GM12891 (cell line): Measurements from ENCODE around the gene MKNK2.

ENCODE experiments used
- DNase-seq: peaks from one replicate; pipeline ENCODE4 v3.0.0; 2011; ENCODE audit warnings: low spot score; ENCODE audit not compliant: insufficient read length
- FAIRE-seq: peaks from 2 replicates; lab custom pipeline; 2011; peaks lifted over from hg19 to GRCh38; lab: Jason Lieb, UNC
- PAX5 ChIP-seq: IDR thresholded peaks from 2 replicates; pipeline ENCODE4 v1.6.1; 2011; ENCODE audit warnings: low read length, moderate library complexity, mild to moderate bottlenecking; ENCODE audit not compliant: insufficient read depth, severe bottlenecking
- POLR2A ChIP-seq: IDR thresholded peaks from 2 replicates; pipeline ENCODE4 v1.6.1; 2011; ENCODE audit warnings: low read depth, low read length, control low read depth
- POLR2AphosphoS5 ChIP-seq: IDR thresholded peaks from 2 replicates; pipeline ENCODE4 v1.6.1; 2011; ENCODE audit warnings: low read depth, low read length, control low read depth
- POU2F2 ChIP-seq: IDR thresholded peaks from 2 replicates; pipeline ENCODE4 v1.6.1; 2011; ENCODE audit warnings: low read depth, mild to moderate bottlenecking, control low read depth, low read length, moderate library complexity
- SPI1 ChIP-seq: IDR thresholded peaks from 2 replicates; pipeline ENCODE4 v1.6.1; 2011; ENCODE audit warnings: low read depth, low read length, control low read depth
- TAF1 ChIP-seq: IDR thresholded peaks from 2 replicates; pipeline ENCODE4 v1.6.1; 2011; ENCODE audit warnings: low read depth, low read length, control low read depth

Gene MKNK2

DNA sequence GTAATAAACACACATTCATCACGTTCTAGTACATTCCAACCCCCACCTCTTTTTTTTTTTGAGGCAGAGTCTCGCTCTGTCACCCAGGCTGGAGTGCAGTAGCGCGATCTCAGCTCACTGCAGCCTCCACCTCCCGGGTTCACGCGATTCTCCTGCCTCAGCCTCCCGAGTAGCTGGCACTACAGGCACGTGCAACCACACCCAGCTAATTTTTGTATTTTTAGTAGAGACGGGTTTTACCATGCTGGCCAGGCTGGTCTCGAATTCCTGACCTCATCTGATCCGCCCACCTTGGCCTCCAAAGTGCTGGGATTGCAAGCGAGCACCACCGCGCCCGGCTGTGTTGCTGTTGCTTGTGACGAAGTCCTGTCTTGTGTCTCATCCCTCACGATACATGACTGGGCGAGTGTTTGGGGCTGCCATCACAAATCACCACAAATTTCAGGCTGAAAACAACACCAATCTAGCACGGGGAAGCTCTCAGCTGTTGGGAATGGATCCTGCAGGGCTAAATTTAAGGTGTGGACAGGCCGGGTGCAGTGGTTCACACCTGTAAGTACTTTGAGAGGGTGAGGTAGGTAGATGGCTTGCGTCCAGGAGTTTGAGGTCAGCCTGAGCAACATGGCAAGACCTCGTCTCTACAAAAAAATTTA, 29.4 kb upstream of the MKNK2 start:
- no peak for DNase-seq
- peak; percentile 23 for FAIRE-seq
- TF ChIP-seq POU2F2: no peak
- TF ChIP-seq POLR2A: peak; percentile 6; the same call in 1 of the 2 replicates
- TF ChIP-seq TAF1: no peak
- no peak for TF ChIP-seq SPI1

- FAIRE-seq: no peak
- no peak for TF ChIP-seq POLR2AphosphoS5
- no peak for TF ChIP-seq PAX5
- no peak for TF ChIP-seq POU2F2
- no peak for TF ChIP-seq SPI1
- peak; percentile 34; the same call in 1 of the 2 replicates for TF ChIP-seq POLR2A
- TF ChIP-seq TAF1: no peak
- DNase-seq: no peak
These were observed 28.8 kb upstream of the MKNK2 start for GRCh38 chr19:2079865-2080301.

- FAIRE-seq (no peak), DNase-seq (no peak)
- TF ChIP-seq POLR2A (no peak), POLR2AphosphoS5 (no peak; the same call in 1 of the 2 replicates), TAF1 (no peak), SPI1 (no peak), PAX5 (no peak), POU2F2 (no peak)
These were observed 28.2 kb upstream of the MKNK2 start for GRCh38 chr19:2079076-2079864.

GRCh38 chr19:2077833-2078619, 27.0 kb upstream of the MKNK2 start:
- FAIRE-seq (no peak), DNase-seq (no peak)
- no peak for TF ChIP-seq SPI1
- no peak for TF ChIP-seq TAF1
- TF ChIP-seq PAX5: no peak
- no peak for TF ChIP-seq POLR2A
- no peak for TF ChIP-seq POU2F2

DNA sequence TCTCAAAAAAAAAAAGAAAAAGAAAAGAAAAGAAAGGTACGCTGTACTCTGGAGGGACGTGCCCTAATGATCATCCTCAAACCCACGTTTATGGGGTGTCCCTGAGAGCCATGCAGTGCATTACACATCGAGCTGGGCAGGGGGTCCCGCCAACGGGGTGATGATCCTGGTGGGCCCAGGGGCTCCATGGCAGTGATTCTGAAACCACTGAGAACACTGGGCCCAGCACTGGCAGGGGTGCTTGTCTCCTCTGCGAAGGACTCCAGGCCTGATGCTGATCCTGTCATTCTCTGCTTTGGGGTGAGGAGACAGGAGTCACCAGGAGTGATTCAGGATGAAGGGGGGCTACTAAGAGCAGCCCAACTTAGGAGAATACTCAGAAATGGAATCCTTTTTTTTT, 26.4 kb upstream of the MKNK2 start:
- FAIRE-seq (no peak), DNase-seq (no peak)
- TF ChIP-seq TAF1 (no peak), POLR2AphosphoS5 (no peak), POU2F2 (no peak), PAX5 (no peak), SPI1 (no peak), POLR2A (no peak)

DNA sequence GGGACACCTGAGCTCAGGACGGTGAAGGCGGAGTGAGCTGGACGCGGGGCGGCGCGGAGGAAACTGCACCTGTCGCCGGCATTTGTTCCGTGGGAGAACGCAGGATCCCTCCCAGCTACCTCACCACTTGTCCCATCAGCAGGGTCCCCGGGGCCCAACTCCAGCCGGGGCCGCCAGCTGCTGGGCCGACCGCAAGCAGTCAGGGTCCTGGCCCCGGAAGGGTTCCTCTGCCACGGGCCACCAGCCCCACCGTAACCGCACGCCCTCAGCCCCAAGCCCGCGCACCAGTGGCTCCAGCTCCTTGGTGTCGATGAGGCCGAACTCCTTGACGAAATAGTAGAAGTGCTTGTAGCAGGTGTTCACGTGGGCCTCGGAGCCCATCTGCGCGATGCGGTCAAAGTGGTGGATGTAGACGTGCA, 25.5 kb upstream of the MKNK2 start:
- TF ChIP-seq TAF1: no peak
- TF ChIP-seq SPI1: no peak
- no peak for TF ChIP-seq PAX5
- no peak; the same call in 1 of the 2 replicates for TF ChIP-seq POLR2A
- no peak for TF ChIP-seq POLR2AphosphoS5
- no peak for TF ChIP-seq POU2F2
- FAIRE-seq (no peak), DNase-seq (no peak)

DNA sequence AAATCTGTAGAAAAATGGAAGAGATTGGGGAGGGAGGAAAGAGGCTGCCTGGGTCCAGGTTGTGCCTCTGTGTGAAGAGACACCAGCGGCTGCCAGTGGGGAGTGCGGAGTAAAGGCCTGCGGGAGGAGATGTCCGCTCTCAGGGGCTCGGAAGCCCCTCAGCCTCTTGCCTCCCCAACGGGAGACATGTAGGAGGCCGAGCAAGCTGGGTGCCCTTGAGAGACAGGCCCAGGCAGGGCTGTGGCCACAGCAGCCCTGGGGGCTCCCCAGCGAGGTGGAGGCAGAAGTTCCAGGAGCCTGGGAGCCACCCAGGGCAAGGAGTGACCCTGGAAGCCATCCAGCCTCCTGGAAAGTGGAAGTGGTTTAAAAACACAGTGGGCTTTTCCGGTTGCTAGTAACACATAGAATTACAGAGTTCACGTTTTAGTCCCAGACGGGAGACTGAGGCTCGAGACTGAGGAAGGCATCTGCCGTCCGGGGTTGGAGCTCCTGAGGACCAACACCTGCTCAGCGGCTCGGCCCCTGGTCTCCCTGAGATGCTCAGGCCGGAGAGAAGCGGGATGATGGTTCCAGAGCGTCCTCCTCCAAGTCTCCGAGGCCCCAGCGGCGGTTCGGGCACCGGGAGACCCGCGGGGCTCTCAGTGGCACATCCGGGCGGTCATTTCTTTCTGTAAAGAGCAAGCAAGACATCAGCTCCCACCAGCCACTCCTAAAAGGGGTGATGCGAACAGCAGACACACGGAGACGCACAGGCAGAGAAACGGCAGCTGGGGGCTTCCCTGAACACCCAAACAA, 21.9 kb upstream of the MKNK2 start:
- TF ChIP-seq PAX5: no peak
- peak; percentile 27; the same call in 1 of the 2 replicates for TF ChIP-seq POLR2AphosphoS5
- no peak for TF ChIP-seq POU2F2
- TF ChIP-seq TAF1: no peak
- TF ChIP-seq POLR2A: peak; percentile 28; the same call in 1 of the 2 replicates
- no peak for TF ChIP-seq SPI1
- DNase-seq (no peak), FAIRE-seq (no peak)

DNA sequence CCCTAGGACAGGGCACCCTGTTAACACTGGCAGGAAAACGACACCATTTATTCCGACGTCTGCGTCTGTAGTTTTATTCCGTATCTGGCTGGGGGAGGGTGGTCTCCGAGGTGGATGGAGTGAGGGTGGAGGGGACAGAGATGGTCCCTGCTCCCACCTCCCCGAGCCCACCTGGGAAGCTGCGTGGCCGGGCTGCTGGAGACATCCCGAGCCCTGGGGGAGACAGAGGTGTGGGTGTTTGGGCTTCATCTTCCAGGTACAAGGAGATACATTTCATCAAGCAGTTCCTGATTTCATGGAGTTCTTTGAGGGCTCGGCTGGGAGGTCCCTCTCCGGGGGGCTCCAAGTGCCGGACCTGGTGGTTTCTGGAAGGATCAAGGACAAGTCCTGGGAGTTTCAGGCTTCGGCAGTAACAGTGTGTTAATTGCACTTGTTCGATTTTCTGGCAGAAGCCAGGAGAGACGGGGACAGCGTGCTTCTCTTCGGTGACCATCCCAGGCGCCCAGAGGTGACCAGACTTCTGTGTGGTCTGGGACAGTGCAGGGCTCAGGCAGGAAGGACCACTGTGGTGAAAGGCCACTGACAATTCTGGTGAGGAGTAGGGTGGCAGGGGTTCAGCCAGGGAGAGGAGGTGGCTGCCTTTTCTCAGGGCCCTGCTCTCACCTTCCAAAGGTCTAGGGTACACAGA, 20.1 kb upstream of the MKNK2 start:
- peak; percentile 60; the same call in 1 of the 2 replicates for TF ChIP-seq POU2F2
- no peak for TF ChIP-seq SPI1
- no peak for TF ChIP-seq TAF1
- DNase-seq: no peak
- FAIRE-seq: no peak

DNA sequence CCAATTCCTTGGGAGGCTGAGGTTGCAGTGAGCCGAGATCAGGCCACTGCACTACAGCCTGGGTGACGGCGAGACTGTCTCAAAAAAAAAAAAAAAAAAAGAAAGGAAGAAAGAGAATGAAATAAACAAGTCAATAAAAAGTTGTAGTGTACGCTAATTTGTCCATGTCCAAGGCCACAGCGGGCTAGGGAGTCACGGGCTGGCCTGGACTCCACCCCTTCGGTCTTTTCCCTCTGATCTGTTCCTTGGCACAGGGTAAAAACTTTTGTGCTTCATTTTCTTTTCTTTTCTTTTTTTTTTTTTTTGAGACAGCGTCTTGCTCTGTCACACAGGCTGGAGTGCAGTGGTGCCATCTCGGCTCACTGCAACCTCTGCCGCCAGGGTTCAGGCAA, 19.4 kb upstream of the MKNK2 start:
- TF ChIP-seq TAF1 (no peak), POLR2A (no peak), SPI1 (no peak), POU2F2 (no peak), PAX5 (no peak), POLR2AphosphoS5 (no peak)
- FAIRE-seq (no peak), DNase-seq (no peak)
